ENCODE data around the gene GUCY2D.
"Not testable (repeated sequence)": the region's sequence is repeated elsewhere in the genome, so short reads cannot be mapped to it uniquely, and the experiment has no call there.

The GUCY2D gene

DNA sequence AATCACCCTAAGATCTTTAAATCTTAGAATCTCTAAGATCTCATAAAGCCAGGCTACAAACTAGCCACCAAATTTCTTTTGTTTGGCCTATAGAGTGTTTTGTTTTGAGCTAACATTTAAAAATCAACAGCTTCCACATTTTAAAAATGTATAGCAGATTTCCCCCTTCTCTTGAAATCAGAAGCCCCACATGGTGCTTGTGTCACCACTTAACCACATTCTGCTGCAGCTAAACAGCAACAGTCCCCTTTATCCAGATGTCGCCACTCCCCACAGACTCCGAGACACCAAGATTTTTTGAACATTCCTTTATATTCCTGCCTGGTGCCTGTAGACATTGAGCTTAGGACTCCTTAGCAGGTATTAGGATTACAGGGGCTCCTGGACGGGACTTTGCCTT lies 16.0 kb downstream of the GUCY2D start:
- Mint-ChIP-seq H3K9me3 (no peaks in the 10 kb centered on the region), H3K4me1 (peaks cover 23 to 24% of the 10 kb centered on the region in 2 donors), H3K4me3 (no peak overlapping the region), H3K36me3 (no peaks in the 10 kb centered on the region), H3K27ac (no peak overlapping the region), H3K27me3 (peaks cover 46 to 66% of the 10 kb centered on the region in 2 donors)
- DNase-seq, result no peak
- ATAC-seq (replicated peaks), result no peak

DNA sequence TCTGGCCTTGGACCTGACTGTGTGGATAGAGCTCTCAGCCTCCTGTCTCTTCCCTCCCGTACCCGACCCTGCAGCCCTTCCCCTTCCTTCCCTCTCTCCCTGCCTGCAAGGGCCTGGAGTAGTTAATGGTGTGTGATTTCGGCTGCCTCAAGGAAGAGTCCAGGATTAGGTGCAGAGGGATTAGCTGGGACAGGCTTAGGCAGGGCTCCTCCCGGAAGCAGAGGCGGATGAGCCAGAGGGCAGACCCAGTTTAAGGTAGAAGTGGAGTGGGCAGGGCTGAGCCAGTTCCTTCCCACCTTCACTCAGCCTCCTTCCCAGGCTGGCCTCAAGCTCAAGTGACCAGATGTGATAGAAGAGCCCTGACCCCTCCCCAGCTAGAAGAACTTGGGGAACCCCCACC lies 16.8 kb downstream of the GUCY2D start:
- no peaks in the 10 kb centered on the region for H3K36me3 Mint-ChIP-seq
- no peaks in the 10 kb centered on the region for H3K9me3 Mint-ChIP-seq
- peaks cover 41 to 58% of the 10 kb centered on the region in 2 donors for H3K27me3 Mint-ChIP-seq
- ATAC-seq (replicated peaks) (no peak), DNase-seq (no peak)
- peaks cover 19 to 20% of the 10 kb centered on the region in 2 donors for H3K4me1 Mint-ChIP-seq
- no peak overlapping the region for H3K27ac Mint-ChIP-seq
- H3K4me3 Mint-ChIP-seq, result no peak overlapping the region

DNA sequence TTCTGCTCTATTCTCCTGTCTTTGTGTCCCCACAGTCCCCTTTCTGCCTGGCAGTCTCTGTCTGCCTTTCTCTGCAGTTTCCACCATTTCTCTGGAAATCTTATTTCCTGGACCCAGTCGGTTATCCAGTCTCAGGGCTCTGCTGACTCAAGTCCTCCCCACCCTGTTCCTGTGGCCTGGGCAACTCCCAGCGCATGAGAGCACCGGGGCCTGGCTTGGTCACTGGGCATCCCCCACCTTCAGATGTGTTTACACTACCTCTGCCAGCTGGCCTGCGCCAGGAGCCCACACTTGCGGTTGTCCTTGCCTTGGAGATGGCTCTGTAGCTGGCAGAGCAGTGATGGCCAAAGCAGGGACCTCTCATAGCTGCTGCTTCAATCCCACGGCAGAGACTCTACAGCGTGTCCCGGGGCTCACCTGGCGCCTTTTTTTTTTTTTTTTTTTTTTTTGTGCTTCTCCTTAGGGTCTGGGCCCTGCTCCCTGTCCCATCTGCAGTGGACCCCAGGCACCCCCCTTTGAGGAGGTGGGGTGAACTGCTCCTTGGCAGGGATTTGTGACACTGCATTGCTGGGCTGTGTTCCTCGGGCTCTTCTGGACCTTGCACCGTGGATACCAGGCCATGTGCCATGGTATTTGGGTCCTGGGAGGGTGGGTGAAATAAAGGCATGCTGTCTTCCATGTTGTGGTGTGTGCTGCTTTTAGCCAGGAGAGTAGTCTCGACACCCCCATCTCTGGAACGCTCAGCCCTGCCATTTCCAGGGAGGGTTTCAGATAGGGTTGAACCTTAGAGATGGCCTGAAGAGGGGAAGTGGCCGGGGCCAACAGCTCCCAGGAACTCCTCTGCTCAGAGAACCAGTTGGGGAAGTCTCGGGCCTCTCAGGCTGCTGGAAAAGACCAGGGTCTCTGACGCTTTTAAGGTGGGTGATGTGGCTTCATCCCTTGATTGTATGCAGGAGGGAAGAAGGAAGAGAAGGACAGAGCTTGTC lies 17.5 kb downstream of the GUCY2D start:
- no peaks in the 10 kb centered on the region for H3K9me3 Mint-ChIP-seq
- peak; percentile 41 to 69 for ATAC-seq (replicated peaks)
- H3K4me3 Mint-ChIP-seq, result no peak overlapping the region
- H3K27ac Mint-ChIP-seq, result peak overlapping the region; percentile 20
- peaks cover 41 to 60% of the 10 kb centered on the region in 2 donors for H3K27me3 Mint-ChIP-seq
- H3K36me3 Mint-ChIP-seq, result no peaks in the 10 kb centered on the region
- peaks cover 18 to 20% of the 10 kb centered on the region in 2 donors for H3K4me1 Mint-ChIP-seq
- DNase-seq, result no peak

DNA sequence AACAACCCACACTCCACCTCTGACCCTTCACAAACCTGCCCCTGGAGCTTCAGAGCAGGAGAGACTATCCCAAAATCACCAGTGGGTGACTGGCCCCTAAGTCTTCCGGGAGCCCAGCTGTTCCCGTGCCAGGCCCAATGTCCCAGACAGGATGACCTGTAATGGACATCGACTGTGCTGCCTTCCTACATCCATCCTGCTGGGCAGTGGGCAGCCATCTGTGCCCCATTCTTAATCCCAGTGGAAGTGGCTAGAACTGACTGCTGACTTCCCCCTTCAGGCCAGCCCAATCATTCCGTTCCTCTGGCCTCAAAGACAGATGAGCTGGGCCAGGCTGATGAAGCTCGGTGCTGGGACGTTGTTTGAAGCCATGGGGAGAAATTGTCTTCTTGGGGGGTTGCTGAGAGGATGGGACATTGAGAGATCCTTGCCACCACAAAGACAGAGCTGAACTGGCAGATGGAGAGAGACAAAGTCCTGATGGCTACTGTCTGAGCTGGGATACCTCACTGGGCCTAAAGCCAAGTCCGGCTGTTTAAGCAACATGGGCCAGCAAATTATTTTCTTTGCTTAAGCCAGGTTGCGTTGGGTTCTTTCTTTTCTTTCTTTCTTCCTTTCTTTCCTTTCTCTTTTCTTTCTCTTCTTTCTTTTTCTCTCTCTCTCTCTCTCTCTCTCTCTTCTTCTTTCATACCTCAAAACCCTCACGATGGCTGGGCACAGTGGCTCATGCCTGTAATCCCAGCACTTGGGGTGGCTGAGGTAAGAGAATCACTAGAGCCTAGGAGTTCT lies 18.6 kb downstream of the GUCY2D start:
- ATAC-seq (replicated peaks) (no peak), DNase-seq (no peak)
- H3K4me3 Mint-ChIP-seq, result no peak overlapping the region
- H3K9me3 Mint-ChIP-seq, result no peaks in the 10 kb centered on the region
- peaks cover 15 to 17% of the 10 kb centered on the region in 2 donors for H3K4me1 Mint-ChIP-seq
- no peaks in the 10 kb centered on the region for H3K36me3 Mint-ChIP-seq
- no peak overlapping the region for H3K27ac Mint-ChIP-seq
- H3K27me3 Mint-ChIP-seq, result peaks cover 41 to 60% of the 10 kb centered on the region in 2 donors

DNA sequence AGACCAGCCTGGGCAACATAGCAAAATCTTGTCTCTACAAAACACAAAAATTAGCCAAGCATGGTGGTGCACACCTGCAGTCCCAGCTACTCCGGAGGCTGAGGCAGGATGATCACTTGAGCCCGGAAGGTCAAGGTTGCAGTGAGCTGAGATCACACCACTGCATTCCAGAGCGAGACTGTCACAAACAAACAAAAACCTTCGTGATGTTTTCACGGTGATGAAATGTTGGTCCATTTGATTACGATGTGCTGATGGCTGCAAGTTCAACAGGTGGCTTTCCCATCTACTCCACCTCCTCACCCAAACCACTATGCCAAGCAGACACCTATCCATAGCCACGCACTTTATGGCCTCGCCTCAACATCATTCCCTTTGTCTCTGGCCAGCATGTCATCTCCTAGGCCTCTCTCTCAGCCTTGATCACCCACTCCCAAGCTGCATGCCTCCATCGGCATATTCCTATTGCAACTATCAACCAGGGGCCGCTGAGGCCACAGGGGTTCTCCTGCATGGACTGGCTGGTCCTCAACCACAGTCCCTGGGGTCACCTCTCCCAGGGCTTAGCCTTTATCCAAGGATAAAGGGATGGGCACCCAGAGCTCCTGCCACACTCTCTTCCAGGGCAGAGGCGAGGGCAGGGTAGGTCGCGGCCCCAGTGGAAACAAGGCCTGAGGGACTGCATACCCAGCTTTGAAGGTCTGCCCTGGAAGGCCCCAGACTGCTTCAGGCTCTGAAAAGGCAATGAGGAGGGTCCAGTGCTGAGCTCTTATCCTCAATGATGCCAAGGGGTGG lies 19.3 kb downstream of the GUCY2D start:
- Mint-ChIP-seq H3K27me3 (peaks cover 38 to 58% of the 10 kb centered on the region in 2 donors), H3K4me3 (no peak overlapping the region), H3K9me3 (no peaks in the 10 kb centered on the region), H3K4me1 (peaks cover 7 to 9% of the 10 kb centered on the region in 2 donors), H3K27ac (no peak overlapping the region), H3K36me3 (no peaks in the 10 kb centered on the region)
- ATAC-seq (replicated peaks) (no peak), DNase-seq (no peak)

DNA sequence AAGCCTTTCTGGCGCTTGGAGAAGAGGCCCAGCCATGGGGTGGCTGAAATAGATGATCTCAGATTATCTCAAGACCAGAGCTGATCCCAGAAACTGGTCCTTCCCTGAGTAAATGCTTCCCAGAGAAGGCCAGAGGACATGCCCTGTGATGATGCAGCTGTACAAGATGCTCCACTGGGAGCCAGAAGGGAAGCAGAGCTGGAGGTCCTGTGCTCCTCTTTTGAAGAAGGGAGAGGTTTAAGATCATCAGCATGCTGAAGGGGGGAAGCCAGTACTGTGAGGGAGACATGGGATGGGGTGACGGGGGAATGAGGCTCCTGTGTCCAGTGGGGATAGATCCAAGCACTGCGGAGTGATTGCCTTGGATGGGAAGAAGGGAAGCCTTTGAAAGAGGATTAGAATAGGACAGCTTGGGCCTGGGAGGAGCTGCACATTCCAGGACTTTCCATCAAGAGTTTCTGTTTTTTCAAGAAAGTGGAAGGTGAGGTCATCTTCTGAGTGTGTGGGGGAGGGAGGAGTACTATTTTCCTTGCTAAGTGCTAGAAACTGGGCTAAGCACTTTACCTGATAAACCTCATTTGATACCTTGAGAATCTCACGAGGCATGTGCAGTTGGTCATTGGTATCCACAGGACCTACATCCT lies 20.1 kb downstream of the GUCY2D start:
- H3K36me3 Mint-ChIP-seq, result no peaks in the 10 kb centered on the region
- peaks cover 41 to 61% of the 10 kb centered on the region in 2 donors for H3K27me3 Mint-ChIP-seq
- H3K9me3 Mint-ChIP-seq, result no peaks in the 10 kb centered on the region
- no peak overlapping the region for H3K4me3 Mint-ChIP-seq
- no peak for DNase-seq
- H3K4me1 Mint-ChIP-seq, result peaks cover 3 to 6% of the 10 kb centered on the region in 2 donors
- no peak for ATAC-seq (replicated peaks)
- H3K27ac Mint-ChIP-seq, result no peak overlapping the region

DNA sequence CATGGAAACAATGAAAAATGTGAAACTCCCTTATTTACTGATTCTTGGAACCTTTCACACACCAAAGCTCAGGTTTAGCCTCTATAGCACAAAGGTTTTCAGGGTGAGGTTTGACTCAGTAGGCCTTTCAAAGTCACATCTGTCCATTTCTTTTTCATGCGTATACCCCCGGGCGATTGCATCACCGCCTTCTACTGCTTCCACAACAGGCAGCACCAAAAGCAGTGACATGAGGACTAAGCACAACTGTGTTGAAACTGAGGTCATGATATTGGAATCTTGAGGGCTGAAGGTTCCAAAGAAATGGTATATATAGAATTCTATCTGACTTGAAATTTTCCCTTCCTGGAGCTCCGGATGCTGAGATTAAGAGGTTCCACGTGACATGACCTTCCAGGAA lies 21.7 kb downstream of the GUCY2D start:
- peaks cover 53 to 75% of the 10 kb centered on the region in 2 donors for H3K27me3 Mint-ChIP-seq

DNA sequence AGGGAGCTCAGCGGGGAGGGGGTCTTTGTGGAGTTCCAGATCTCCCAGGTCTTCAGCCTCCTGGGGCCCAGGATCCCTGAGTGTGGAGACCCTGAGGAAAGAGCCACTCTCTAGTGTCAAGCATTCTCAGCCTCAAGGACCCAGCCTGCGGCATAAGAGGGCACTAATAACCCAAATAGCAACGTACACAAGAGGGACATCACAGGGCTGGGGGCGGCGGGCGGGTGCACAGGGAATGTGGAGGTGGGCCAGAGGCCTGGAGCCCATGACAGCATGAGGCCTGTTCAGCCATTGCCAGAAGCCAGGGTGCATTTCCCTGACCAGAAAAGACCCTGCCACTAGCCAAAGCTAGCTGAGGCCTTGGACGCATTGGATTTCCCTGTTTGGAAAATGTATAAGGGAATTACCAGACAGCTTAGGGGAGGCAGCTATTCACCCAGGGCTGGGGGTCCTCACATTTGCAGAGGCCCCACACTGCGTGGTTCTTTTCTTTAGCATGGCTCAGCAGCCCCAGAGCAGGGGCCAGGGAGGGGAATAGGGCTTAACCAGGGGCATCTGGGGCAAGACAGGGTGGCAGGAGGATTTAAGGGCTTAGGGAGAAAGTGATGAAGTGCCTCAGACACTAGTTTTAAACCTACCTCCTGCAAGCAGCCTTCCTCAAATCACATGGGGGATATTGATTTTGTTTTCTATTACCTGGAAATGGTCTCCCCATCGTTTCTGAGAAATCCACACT lies 22.9 kb downstream of the GUCY2D start:
- Mint-ChIP-seq H3K27me3 (peaks cover 48 to 71% of the 10 kb centered on the region in 2 donors), H3K9me3 (no peaks in the 10 kb centered on the region), H3K27ac (peak overlapping the region; percentile 43), H3K36me3 (no peaks in the 10 kb centered on the region), H3K4me3 (no peak overlapping the region), H3K4me1 (no peaks in the 10 kb centered on the region)
- DNase-seq (no peak), ATAC-seq (replicated peaks) (no peak)

More for the DNA sequence above, 21.7 kb downstream of the GUCY2D start:
- H3K27ac Mint-ChIP-seq; DNase-seq; H3K4me1 Mint-ChIP-seq; ATAC-seq (replicated peaks); H3K4me3 Mint-ChIP-seq; H3K9me3 Mint-ChIP-seq; H3K36me3 Mint-ChIP-seq: not testable (repeated sequence)

DNA sequence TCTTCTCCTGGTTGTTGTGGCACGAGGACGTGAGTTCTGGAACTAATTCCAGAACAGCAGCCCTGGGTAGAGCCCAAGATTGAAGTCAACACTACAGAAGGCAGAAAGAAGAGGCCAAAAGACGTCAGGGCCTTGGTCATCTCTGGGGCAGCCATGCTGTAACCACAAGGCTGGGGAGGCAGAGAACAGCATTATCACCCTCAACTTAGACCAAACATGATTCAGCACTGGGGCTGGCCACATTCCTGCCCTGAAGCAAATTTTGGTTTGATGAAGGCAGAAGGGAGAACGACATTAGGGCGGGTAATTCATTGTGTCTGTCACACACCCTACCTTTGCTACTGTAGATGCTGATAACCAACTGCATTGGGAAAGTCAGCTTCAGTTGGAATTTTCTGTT lies 26.7 kb downstream of the GUCY2D start:
- no peaks in the 10 kb centered on the region for H3K9me3 Mint-ChIP-seq
- no peak overlapping the region for H3K27ac Mint-ChIP-seq
- H3K4me3 Mint-ChIP-seq, result no peak overlapping the region
- H3K36me3 Mint-ChIP-seq, result no peaks in the 10 kb centered on the region
- DNase-seq, result no peak
- ATAC-seq (replicated peaks), result no peak
- H3K27me3 Mint-ChIP-seq, result peaks cover 47 to 74% of the 10 kb centered on the region in 2 donors
- H3K4me1 Mint-ChIP-seq, result no peaks in the 10 kb centered on the region

DNA sequence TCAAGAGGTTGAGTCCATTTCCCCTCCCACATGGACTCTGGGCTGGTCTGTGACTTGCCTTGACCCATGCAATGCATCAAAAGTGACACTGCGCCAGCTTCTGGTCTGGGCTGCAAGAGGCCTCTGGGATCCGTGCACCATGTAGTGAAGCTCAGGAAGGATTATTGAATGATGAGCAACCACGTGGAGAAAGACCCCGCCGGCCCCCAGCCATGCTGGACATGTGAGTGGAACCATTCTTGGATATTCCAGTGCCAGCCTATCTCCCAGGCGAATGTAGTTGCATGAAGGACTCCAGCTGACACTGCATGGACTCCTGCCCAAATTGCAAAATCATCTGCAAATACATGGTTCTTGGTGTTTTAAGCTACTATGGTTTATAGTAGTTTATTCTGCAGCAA lies 28.8 kb downstream of the GUCY2D start:
- DNase-seq (no peak), ATAC-seq (replicated peaks) (no peak)
- H3K27me3 Mint-ChIP-seq, result peaks cover 37 to 60% of the 10 kb centered on the region in 2 donors
- no peak overlapping the region for H3K4me3 Mint-ChIP-seq
- H3K4me1 Mint-ChIP-seq, result no peaks in the 10 kb centered on the region
- H3K36me3 Mint-ChIP-seq, result no peaks in the 10 kb centered on the region
- H3K9me3 Mint-ChIP-seq, result no peaks in the 10 kb centered on the region
- H3K27ac Mint-ChIP-seq, result no peak overlapping the region

DNA sequence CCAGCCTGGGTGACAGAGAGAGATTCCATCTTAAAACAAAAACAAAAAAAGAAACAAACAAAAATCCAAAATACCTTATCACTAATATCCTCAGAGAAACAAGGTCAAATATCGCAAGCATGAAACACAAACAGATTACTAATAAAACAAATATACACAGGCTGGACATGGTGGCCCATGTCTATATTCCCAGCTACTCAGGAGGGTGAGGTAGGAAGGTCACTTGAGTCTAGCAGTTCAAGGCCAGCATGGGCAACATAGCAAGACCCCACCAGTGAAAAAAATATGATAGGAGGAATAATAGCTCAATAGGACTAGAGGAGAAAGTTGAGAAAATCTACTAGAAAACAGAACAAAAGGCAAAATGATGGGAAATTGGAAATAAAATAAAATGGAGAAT lies 29.5 kb downstream of the GUCY2D start:
- no peaks in the 10 kb centered on the region for H3K36me3 Mint-ChIP-seq
- no peak overlapping the region for H3K4me3 Mint-ChIP-seq
- H3K9me3 Mint-ChIP-seq, result no peaks in the 10 kb centered on the region
- H3K27me3 Mint-ChIP-seq, result peaks cover 35 to 56% of the 10 kb centered on the region in 2 donors
- no peaks in the 10 kb centered on the region for H3K4me1 Mint-ChIP-seq
- DNase-seq (no peak), ATAC-seq (replicated peaks) (no peak)
- H3K27ac Mint-ChIP-seq, result no peak overlapping the region

DNA sequence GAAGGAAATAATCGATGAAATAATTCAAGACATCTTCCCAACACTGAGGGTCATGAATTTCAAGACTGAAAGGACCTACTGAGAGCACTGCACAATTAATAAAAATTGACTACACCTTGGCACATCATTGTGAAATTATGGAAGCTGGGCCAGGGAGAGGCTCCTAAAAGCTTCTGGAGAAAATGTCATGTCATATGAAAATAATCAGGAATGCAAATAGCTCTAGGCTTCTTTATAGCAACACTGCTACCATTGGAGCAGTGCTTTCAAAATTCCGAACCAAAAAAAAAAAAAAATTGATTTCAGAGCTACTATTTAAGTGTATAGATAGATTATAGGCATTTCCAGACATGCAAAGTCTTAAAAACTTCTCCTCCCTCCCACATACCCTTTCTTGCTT lies 30.0 kb downstream of the GUCY2D start:
- no peaks in the 10 kb centered on the region for H3K4me1 Mint-ChIP-seq
- DNase-seq (no peak), ATAC-seq (replicated peaks) (no peak)
- H3K4me3 Mint-ChIP-seq, result no peak overlapping the region
- H3K27me3 Mint-ChIP-seq, result peaks cover 33 to 54% of the 10 kb centered on the region in 2 donors
- no peak overlapping the region for H3K27ac Mint-ChIP-seq
- no peaks in the 10 kb centered on the region for H3K9me3 Mint-ChIP-seq
- H3K36me3 Mint-ChIP-seq, result no peaks in the 10 kb centered on the region

DNA sequence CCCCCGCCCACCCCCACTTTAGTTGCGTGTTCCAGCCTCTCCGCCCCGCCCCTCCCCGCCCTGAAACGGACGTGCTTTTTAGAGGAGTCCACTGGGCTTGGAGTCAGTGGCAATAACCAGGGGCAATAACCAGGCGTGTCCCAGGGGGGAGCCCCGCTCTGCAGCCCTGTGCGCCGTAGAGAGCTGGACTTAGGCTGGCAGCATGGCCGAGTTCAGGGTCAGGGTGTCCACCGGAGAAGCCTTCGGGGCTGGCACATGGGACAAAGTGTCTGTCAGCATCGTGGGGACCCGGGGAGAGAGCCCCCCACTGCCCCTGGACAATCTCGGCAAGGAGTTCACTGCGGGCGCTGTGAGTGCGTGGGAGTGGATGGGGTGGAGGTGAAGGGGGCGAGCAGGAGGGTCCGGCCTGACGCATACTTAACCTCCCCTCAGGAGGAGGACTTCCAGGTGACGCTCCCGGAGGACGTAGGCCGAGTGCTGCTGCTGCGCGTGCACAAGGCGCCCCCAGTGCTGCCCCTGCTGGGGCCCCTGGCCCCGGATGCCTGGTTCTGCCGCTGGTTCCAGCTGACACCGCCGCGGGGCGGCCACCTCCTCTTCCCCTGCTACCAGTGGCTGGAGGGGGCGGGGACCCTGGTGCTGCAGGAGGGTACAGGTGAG lies 36.7 kb downstream of the GUCY2D start, which contains the start of gene ALOX15B:
Gene ALOX15B (plus strand): TSS at position 106 of the 657 bp plus-strand sequence. CDS start 97 bp downstream, at position 203.
- H3K27ac Mint-ChIP-seq, result peak within 1 kb of the TSS; percentile 53
- H3K9me3 Mint-ChIP-seq, result no peaks in the 10 kb centered on the region
- ATAC-seq (replicated peaks) (peak in 1 of 2 donors; percentile 12), DNase-seq (no peak)
- H3K4me1 Mint-ChIP-seq, result peaks cover 7 to 19% of the 10 kb centered on the region in 2 donors
- H3K27me3 Mint-ChIP-seq, result peaks cover 32 to 58% of the 10 kb centered on the region in 2 donors
- H3K4me3 Mint-ChIP-seq, result peak within 1 kb of the TSS in 1 of 2 donors; percentile 58
- H3K36me3 Mint-ChIP-seq, result peaks cover 0 to 4% of the 10 kb centered on the region in 2 donors
